DOHH2 (cell line): ENCODE measurements around the gene SPHKAP.

Experiments
- H3F3A ChIP-seq: fragments of 200-600 bp; sonication (generic), shearing (Covaris generic); 2 replicates; pipeline ENCODE4 v1.6.0; 2016; ENCODE audit warnings: antibody characterized with exemption, mild to moderate bottlenecking; ENCODE audit not compliant: control insufficient read depth, insufficient read depth
- H3K27ac ChIP-seq: fragments of 200-600 bp; sonication (generic); 2 replicates; pipeline ENCODE4 v1.5.1; 2014; ENCODE audit warnings: low read depth, mild to moderate bottlenecking, low read length, moderate library complexity
- H3K27me3 ChIP-seq: fragments of 200-600 bp; sonication (generic); 2 replicates; pipeline ENCODE4 v1.6.1; 2014; ENCODE audit warnings: mild to moderate bottlenecking, low read length, mixed read lengths; ENCODE audit not compliant: control insufficient read depth
- H3K36me3 ChIP-seq: fragments of 200-600 bp; sonication (generic); 2 replicates; pipeline ENCODE4 v1.6.1; 2014; ENCODE audit warnings: mild to moderate bottlenecking, low read length, moderate library complexity, mixed read lengths; ENCODE audit not compliant: control insufficient read depth
- H3K4me1 ChIP-seq: fragments of 200-600 bp; sonication (generic); 2 replicates; pipeline ENCODE4 v1.6.1; 2014; ENCODE audit warnings: mild to moderate bottlenecking, low read length, mixed read lengths; ENCODE audit not compliant: control insufficient read depth
- H3K4me2 ChIP-seq: fragments of 200-600 bp; sonication (generic); 2 replicates; pipeline ENCODE4 v1.6.0; 2014; ENCODE audit warnings: mild to moderate bottlenecking, low read length, moderate library complexity
- H3K4me3 ChIP-seq: fragments of 200-600 bp; sonication (generic); 2 replicates; pipeline ENCODE4 v1.5.1; 2014; ENCODE audit warnings: mild to moderate bottlenecking, low read length, mixed read lengths
- H3K79me2 ChIP-seq: fragments of 200-600 bp; sonication (generic); 2 replicates; pipeline ENCODE4 v1.6.1; 2014; ENCODE audit warnings: mild to moderate bottlenecking, low read length, mixed read lengths; ENCODE audit not compliant: control insufficient read depth
- H3K9me2 ChIP-seq: fragments of 200-600 bp; sonication (generic); replicated peaks from 2 replicates; pipeline ENCODE4 v1.6.1; 2014; ENCODE audit warnings: mild to moderate bottlenecking, low read length, mixed read lengths; ENCODE audit not compliant: control insufficient read depth
- H3K9me3 ChIP-seq: fragments of 200-600 bp; sonication (generic); 2 replicates; pipeline ENCODE4 v1.6.1; 2014; ENCODE audit warnings: antibody characterized with exemption, low read length, mixed read lengths; ENCODE audit not compliant: control insufficient read depth, insufficient read depth
- H4K20me1 ChIP-seq: fragments of 200-600 bp; sonication (generic); 2 replicates; pipeline ENCODE4 v1.6.0; 2014; ENCODE audit warnings: low read depth, mild to moderate bottlenecking, antibody characterized with exemption, low read length, moderate library complexity; ENCODE audit not compliant: control insufficient read depth, insufficient read depth
- EZH2phosphoT487 ChIP-seq: fragments of 200-600 bp; sonication (generic); IDR thresholded peaks from 2 replicates; pipeline ENCODE4 v1.6.1; 2017; ENCODE audit warnings: borderline replicate concordance, mild to moderate bottlenecking, antibody characterized with exemption, low read length, moderate library complexity, mixed read lengths
- TF ChIP-seq, protein P1 (sequence below): fragments of 200-600 bp; sonication (generic); IDR thresholded peaks from one replicate; pipeline ENCODE4 v1.5.1; 2014; ENCODE audit warnings: antibody characterized with exemption, mild to moderate bottlenecking, low read depth, low read length; ENCODE audit not compliant: poor library complexity, severe bottlenecking

The SPHKAP gene

GRCh38 chr2:228064796-228065315 is 116.6 kb downstream of the SPHKAP start:
- Histone ChIP-seq H3K4me3 (no peak overlapping the region), H3K9me3 (no peaks in the 10 kb centered on the region), H3K36me3 (no peaks in the 10 kb centered on the region), H3K27me3 (no peaks in the 10 kb centered on the region), H3K79me2 (no peaks in the 10 kb centered on the region), H4K20me1 (no peaks in the 10 kb centered on the region), H3K9me2 (no peaks in the 10 kb centered on the region), H3K4me1 (no peaks in the 10 kb centered on the region), H3K27ac (no peak overlapping the region), H3K4me2 (no peak overlapping the region), H3F3A (no peaks in the 10 kb centered on the region)
- no peak for TF ChIP-seq EZH2phosphoT487
- TF ChIP-seq, protein P1, sequence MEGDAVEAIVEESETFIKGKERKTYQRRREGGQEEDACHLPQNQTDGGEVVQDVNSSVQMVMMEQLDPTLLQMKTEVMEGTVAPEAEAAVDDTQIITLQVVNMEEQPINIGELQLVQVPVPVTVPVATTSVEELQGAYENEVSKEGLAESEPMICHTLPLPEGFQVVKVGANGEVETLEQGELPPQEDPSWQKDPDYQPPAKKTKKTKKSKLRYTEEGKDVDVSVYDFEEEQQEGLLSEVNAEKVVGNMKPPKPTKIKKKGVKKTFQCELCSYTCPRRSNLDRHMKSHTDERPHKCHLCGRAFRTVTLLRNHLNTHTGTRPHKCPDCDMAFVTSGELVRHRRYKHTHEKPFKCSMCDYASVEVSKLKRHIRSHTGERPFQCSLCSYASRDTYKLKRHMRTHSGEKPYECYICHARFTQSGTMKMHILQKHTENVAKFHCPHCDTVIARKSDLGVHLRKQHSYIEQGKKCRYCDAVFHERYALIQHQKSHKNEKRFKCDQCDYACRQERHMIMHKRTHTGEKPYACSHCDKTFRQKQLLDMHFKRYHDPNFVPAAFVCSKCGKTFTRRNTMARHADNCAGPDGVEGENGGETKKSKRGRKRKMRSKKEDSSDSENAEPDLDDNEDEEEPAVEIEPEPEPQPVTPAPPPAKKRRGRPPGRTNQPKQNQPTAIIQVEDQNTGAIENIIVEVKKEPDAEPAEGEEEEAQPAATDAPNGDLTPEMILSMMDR, result no peak

DNA sequence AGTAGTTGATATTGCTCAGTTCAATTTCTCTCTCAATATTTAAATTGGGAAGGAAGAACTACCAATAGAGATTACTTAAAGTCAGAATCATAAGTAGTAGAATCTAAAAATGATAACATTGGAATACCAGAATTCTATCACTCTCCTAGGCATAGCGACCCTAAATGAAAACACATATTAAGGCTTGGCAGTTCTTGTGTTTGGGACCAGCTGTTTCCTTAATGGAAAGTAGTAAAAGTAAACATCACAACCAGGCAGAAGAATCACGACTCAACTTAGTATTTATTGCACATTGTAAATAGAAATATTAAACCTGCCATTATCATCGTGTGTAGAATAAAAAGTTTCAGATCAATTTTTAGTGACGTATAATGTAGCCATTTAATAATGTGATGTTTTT is 117.5 kb downstream of the SPHKAP start:
- Histone ChIP-seq H3K4me2 (no peak overlapping the region), H3K9me2 (no peaks in the 10 kb centered on the region), H3K4me1 (no peaks in the 10 kb centered on the region), H3K27me3 (no peaks in the 10 kb centered on the region), H4K20me1 (no peaks in the 10 kb centered on the region), H3K27ac (no peak overlapping the region), H3K79me2 (no peaks in the 10 kb centered on the region), H3F3A (no peaks in the 10 kb centered on the region), H3K36me3 (no peaks in the 10 kb centered on the region), H3K9me3 (no peaks in the 10 kb centered on the region), H3K4me3 (no peak overlapping the region)
- TF ChIP-seq, protein P1, result no peak
- no peak for TF ChIP-seq EZH2phosphoT487

DNA sequence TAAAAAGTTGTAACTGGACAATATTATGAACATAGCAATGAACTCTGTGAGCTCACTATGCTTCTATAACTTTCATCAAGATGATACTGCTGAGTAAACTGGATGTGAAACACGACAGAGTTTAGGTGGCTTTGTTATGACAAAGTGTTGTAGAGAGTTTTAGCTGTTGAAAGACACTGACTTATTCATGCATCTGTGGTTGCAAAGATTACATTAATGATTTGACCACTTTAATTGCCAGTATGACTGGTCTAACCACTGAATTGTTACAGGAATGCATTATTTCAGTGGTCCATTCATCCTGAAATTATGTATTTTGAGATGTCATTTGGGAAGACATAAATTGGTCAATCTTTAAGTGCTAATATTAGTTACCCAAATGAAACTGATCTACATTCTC is 117.9 kb downstream of the SPHKAP start:
- H3K27ac ChIP-seq, result no peak overlapping the region
- no peaks in the 10 kb centered on the region for H3K79me2 ChIP-seq
- no peak overlapping the region for H3K4me3 ChIP-seq
- H3K4me1 ChIP-seq, result no peaks in the 10 kb centered on the region
- no peaks in the 10 kb centered on the region for H3K36me3 ChIP-seq
- H3K9me2 ChIP-seq, result no peaks in the 10 kb centered on the region
- no peak overlapping the region for H3K4me2 ChIP-seq
- no peak for TF ChIP-seq EZH2phosphoT487
- TF ChIP-seq, protein P1, result no peak
- H3K9me3 ChIP-seq, result no peaks in the 10 kb centered on the region
- no peaks in the 10 kb centered on the region for H4K20me1 ChIP-seq
- no peaks in the 10 kb centered on the region for H3F3A ChIP-seq
- H3K27me3 ChIP-seq, result no peaks in the 10 kb centered on the region

GRCh38 chr2:228059735-228060134 is 121.8 kb downstream of the SPHKAP start:
- no peaks in the 10 kb centered on the region for H3K36me3 ChIP-seq
- H3F3A ChIP-seq, result no peaks in the 10 kb centered on the region
- H3K27ac ChIP-seq, result no peak overlapping the region
- no peak overlapping the region for H3K4me3 ChIP-seq
- TF ChIP-seq EZH2phosphoT487, result no peak
- TF ChIP-seq, protein P1, result no peak
- no peaks in the 10 kb centered on the region for H3K9me3 ChIP-seq
- H3K27me3 ChIP-seq, result no peaks in the 10 kb centered on the region
- H3K9me2 ChIP-seq, result no peaks in the 10 kb centered on the region
- H3K4me1 ChIP-seq, result no peaks in the 10 kb centered on the region
- H4K20me1 ChIP-seq, result no peaks in the 10 kb centered on the region
- no peaks in the 10 kb centered on the region for H3K79me2 ChIP-seq
- no peak overlapping the region for H3K4me2 ChIP-seq
